Measurements from ENCODE around the gene DHRS13.
"Not testable (repeated sequence)": the region's sequence is repeated elsewhere in the genome, so short reads cannot be mapped to it uniquely, and the experiment has no call there.

DHRS13 gene

DNA sequence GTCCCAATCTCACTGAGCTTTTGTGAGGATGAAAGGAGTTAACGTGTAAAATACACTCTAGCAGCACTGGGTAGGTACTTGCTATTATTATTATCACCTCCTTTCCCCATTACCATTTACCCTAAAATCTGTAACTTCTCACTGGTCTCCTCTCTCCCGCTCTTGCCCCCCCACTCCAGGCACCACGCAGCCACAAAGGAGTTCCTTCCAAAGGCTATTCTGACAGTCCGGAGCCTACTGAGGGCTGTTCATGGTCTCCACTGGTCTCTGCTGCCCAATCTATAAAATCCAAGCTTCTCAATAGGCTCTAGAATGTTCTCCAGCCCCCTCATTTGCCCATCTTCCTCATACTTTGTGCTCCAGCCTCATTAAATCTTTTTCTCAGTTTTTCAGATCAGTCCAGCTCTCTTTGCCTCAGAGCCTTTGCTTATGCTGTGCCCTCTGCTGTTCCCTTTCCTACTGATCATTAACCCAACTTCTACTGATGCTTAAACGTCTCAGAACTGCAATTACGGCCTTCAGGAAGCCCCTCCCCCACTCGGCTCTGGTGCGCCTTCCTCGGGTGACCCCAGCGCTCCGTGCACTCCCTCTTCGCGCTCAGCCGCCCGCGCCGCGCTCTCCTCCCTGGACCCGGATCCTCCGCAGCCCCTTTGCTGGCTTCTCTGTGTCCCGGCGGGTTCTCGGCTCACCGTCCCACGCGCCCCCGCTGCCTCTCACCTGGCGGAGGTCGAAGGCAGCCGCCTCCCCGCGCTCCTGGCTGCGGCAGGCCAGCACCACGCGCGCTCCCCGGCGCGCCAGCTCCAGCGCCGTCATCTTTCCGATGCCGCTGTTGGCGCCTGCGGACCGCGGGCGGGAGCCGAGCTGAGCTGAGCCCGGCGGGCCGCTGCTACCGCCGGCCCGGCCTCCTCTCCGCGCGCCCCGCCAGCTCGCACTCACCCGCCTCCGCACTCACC lies 737 bp downstream of the DHRS13 start:
- DNase-seq, result peak; percentile 70

DNA sequence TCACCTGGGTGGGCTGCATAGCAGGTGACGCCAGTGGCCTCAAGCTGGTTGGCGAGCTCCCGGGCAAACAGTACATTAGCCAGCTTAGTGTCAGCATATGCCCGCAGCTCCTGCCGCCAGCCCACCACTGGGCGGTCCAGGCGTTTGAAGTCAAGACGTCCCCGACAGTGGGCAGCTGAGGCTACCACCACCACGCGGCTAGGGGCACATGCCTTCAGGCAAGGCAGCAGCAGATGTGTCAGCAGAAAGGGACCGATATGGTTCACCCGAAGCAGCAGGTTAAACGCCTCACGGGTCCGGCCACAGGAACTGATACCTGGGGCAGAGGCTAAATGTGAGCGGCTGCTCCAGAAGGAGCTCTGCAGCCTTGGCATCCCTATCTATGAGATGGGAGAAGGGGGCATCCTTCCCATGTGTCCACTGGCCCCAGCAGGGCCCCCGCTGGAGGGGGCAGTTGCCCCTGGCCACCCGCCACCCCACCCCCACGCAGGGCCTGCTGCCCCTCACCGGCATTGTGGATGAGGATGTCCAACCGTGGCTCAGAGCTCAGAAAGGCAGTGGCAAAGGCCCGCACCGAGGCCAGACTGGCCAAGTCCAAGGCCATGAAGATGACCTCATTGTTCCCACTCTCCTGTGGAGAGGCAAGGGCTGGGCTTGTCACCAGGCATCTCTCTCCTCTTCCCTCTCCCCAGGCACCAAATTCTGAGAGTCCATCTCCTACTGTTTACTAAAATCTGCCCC lies 1.7 kb downstream of the DHRS13 start:
- no peak for DNase-seq

DNA sequence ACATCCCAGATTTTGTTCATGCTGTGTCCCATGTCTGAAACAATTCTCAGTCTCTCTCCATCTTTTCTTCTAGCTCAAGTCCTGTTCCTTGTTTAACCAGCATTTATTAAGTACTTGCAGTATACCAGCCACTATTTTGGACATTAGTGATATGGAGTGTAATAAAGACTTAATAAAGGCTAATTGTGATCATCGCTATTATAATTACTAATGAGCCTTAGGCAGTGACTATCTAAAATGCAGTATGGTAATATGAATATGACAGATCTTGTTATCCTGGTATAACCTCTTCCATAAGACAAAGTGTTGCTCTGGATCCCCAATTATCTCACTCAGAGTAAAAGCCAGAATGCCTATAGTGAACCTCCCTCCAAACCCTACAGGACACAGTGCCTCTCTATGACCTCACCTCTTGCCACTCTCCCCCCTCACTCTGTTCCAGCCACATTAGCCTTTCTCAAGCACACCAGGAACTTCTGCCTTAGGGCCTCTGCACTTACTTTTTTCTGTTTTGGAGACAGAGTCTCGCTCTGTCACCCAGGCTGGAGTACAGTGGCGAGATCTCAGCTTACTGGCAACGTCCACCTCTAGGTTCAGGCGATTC lies 3.6 kb downstream of the DHRS13 start:
- DNase-seq, result no peak

DNA sequence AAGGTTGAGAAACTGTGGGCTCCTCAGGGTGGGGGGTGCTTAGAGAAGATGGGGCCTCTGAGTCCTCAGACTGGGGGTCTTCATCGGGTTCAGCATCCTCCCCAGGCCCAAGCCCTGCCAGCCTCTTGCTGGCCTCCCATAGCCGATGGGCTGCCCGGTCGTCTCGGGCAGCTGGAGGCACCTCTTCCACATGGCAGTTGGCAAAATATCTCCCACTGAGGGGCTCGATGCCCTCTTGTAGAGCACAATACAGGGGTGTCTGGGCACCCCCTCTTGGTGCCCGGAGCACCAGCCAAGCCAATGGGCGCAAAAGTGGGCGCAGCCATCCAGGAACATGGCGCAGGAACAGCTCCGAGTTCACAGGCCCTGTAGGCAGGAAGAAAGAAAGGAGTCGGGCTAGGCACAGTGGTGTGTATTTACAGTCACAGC lies 4.3 kb downstream of the DHRS13 start:
- DNase-seq, result no peak

DNA sequence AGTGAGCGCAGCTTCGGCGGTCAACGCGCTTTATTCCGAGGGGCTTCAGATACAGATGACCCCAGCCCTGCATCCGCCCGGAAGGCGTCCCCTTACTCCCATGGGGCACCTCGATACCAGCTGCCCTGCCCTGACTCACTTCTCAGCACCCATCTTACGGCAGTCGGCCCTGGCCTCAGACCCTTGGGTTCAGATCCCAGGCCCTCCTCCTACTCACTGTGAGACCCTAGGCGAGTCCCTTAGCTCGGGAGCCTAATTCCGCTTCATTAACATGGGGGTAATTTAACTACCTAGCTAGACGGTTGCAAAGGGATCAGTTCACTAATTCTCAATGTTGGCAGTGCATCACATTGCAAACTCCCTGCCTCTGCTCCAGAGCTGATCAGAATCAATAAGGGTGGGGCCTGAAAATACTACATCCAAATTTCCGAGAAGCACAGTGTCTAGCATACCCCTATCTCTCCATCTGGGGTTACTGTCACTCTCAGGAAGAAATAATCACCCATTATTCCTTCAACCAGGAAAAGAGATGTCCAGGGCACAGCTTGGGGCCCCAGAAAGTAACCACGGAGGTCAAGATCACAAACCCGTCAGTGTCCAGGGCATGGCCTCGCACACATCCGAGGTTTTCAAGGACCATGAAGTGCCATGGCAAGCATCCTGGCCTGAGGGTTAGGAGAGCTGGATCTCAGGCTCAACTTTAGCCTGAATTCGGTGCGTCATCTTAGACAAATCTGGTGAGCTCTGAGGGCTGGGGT lies 4.9 kb downstream of the DHRS13 start:
- DNase-seq, result no peak

DNA sequence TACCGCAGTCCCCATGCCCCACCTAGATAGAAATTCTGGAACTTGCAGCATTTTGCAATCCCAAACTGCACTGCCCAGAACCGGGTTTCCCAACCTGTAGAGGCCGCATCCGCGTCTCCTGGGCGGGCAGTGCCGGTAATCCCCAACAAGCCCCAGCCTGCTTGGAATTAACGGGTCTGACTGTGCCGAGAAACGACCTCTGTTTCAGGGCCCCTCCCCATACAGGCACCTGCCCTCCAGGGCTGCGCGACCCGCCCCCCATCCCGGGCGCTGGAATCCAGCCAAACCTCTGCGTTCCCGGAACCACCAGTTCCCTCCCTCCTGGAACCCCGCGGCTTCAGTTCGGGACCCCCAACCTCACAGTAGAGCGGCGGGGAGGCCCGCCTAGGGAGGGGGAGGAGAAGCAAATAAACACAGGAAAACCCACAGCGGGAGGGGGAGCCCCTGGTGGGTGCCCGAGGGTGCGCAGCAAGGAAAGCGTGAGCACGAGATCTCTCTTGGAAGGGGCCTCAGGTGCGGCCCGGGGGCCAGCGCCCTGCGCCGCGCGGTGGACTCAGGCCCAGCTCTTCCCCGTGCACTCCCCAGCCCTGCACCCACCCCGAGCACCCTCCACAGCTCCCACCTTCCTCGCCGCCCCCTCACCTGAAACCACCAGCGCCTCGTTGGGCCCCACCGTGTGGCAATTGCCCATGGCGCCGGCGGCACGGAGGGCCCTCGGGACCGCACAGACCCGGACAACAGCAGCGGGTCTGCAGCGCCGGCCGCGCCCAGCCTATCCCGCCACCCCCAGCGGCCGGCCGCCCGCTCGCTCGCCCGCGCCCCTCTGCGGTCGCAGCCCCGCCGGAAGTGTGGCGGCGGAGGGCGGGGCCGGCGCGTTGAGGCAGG lies 5.8 kb downstream of the DHRS13 start, which contains the start of gene FLOT2:
TSS of gene FLOT2 (minus strand) at position 850 of the 885 bp plus-strand sequence. CDS start at position 691, 159 bp downstream.
- DNase-seq, result peak; percentile 64

DNA sequence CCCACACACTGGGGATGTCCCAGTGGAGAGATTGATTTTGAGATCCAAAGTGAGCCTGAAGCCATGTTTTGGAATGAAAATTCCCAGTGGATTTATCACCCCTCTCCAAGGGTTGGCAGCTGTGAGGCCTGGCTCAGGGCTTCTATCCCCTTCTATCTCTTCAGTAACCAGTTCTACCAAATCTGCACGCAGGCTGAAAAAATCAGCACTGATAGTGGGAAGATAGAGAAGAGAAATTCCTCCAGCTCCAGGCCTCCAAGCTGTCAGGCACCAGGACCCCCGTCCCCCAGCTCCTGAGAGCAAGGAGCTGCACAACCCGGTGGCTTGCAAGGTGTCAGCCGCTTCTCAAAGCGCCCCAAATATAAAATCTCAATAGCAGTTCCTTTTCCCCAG lies 6.4 kb downstream of the DHRS13 start:
- no peak for DNase-seq

DNA sequence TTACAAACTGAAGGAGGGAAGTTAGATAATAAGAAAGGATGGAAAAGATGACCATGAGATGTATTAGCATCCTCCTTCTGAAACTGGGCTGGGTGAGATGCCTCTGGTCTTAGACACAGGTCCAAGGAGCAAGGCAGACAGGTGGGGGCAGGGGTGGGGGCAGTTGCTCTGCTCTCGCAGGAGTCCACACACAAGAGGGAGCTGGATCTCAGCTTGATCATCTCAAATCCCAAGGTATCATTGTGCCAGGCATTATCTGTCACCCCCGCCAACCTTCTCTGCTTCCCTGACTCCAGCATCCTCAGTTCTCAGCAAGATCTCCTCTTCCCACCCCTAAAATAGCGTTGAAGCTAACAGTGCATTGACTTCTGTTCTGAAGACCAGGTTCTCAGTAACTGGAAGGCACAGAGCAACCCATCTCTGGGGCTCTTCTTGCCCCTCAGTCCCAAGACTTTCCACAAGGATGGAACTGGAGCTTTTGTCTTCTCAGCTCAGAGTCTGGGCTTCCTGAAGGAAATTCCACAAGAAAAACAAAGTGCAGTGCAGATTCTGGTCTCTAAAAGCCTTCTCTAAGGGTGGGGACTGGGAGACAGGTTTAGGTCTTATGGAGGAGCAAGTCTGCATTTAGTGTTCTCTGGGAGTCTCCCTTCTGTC lies 7.0 kb downstream of the DHRS13 start:
- no peak for DNase-seq

DNA sequence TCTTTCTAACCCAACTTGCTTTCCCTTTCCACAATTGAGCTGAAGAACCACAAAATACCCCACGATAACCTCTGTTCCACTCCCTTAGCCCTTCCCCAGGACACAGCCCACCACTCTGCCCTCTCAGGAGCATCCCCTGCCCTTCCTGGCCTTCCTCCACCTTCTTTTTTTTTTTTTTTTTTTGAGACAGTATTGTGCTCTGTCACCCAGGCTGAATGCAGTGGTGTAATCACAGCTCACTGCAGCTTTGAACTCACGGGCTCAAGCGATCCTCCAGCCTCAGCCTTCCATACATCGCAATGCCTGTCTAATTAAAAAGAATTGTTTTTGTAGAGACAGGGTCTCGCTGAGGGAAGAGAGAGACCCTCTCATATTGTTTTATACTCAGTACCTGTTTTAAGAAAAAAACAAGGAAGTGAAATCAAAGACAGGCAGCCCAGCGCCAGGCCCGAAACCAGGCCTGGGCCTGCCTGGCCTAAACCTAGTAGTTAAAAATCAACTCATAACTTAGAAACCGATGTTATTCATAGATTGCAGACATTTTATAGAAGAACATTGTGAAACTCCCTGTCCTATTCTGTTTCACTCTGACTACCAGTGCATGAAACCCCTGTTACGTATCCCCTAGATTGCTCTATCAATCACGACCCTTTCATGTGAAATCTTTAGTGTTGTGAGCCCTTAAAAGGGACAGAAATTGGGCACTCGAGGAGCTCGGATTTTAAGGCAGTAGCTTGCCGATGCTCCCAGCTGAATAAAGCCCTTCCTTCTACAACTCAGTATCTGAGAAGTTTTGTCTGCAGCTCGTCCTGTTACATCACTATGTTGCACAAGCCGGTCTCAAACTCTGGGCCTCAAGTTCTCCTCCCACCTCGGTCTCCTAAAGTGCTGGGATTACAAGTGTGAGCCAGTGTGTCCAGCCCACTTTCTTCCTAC lies 9.4 kb downstream of the DHRS13 start:
- DNase-seq, result not testable (repeated sequence)

DNA sequence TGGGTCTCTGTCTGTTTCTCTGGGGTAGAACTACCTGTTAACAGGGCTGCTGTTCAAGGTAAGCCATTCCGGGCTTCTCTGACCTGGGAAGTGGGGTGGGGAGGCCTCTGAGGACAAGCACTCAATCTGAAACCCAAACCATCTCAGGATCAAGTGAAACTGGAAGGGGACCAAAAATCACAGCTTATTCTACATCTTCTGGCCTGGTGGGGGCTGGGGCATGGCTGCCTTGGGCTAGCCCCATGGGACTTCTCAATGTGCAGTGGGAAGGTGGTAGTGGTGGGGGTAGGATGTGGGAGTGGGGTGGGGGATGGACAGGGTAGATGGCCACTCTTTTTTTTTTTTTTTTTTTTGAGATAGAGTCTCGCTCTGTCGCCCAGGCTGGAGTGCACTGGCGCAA lies 10.9 kb downstream of the DHRS13 start:
- no peak for DNase-seq

DNA sequence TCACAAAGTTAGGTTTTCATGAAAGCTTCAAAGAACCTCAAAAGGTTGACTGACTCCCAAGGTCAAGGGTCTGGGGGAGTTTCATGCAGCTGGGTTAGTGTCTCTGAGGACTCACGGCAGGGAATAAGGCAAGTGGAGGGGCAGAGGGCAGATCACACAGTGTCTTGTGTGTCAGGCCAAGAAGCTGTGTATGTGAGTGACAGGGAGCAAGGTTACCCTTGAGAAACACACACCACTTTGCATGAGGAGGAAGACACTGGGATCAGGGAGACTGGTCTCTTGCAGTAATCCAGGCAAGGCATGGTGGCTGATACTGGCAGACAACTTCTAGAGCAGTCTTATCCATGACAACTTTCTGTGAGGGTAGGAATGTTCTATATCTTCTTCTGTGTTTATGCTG lies 11.7 kb downstream of the DHRS13 start:
- DNase-seq, result no peak

DNA sequence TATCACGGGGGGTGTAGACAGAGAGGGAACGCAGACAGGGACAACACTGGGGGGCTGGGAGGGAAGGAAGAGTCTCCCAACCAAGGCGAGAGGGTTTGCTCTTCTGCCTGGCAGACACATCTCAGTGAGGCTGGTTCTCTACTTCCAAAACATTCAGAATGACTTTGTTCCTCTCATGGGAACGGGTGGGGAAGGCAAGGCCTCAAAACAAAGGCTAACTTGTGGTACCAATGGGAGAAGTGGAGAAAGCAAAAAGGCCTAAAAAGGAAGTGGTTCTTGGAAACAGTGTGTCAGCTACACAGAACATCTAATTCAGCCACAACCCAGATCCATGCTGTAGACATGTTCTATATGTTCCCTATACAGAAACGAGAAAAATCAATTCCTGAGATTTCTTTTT lies 12.9 kb downstream of the DHRS13 start:
- no peak for DNase-seq

DNA sequence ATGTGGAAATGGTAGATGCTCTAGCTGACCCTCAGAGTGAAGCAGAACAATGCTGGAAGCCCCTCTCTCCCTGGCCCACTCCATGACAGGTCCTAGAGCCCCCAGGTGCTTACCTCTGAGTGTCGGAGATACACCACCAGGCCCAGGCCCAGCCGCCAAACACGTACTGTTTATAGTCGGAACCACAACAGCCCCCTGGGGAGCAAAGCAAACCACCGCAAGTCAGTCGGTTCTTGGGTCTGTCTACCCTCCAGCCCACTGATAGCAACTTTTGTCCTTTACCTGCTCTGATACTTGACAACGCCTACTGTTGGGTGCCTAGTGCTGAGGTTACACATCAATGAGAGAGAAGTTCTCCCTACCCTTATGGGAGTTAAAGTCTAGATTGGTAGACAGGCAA lies 14.0 kb downstream of the DHRS13 start:
- no peak for DNase-seq

DNA sequence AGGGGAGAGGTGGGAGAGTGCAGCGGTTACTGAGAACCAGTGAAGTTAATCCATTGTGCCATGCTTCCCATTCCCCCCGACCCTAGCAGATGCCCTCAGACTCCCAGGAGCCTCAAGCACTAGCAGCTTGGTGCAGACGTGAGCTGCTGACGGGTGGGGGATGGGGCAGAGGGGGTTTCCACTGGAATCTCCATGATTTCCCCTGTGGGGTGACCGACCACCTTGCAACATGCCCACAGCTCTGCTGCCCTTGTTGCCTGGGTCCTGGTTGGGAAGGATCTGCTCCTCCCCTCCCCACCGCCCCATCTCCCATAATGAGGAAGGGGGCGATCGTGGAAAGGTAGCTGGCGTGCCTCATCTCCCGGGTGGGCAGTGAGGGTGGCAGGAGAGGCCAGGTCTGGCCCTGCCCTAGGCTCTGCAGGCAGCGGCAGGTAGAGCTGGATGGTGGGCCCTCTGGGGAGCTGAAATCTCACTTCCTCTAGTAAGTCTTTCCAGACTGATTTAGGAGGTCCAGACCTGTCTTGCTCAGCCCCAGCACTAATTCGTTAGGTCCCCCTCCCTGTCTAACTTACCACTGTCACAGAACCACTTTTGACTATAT lies 14.9 kb downstream of the DHRS13 start:
- no peak for DNase-seq

DNA sequence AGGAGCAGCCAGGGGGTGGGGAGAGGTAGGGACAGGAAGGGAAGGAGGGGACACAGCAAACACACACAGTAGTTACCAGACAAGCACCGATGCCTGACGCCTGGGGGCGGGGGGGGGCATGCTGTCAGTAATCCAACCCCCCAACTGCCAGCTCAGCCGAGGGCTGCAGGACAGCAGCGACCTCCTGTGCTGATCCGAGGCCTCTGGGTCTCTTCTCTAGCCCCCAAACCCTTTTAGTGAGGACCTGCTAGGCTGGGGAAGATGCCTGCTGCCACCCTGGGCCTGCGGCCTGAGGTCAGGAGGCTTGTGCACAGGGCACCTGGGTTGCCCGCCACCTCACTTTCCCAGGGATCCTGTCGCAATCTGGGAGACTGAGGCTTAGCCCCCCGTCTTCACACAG lies 16.9 kb downstream of the DHRS13 start:
- DNase-seq, result no peak

DNA sequence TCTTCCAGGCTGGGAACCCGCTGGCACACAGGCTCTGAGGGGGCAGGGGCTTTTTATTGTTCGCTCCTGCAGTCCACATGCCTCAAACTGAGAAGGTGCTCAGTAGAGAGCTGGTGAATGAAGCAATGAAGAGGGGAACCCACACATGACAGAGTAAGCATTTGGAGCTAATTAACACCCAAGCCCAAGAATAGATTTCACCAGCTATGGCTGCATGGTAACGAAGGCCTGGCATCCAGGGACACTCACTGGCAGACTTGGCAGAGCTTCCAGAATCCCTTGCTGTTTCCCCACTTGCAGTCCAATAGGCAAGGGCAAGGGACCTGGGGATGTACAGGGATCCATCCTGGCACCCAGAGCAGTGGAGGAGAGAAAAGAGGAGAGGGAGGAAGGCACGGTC lies 17.5 kb downstream of the DHRS13 start:
- no peak for DNase-seq

DNA sequence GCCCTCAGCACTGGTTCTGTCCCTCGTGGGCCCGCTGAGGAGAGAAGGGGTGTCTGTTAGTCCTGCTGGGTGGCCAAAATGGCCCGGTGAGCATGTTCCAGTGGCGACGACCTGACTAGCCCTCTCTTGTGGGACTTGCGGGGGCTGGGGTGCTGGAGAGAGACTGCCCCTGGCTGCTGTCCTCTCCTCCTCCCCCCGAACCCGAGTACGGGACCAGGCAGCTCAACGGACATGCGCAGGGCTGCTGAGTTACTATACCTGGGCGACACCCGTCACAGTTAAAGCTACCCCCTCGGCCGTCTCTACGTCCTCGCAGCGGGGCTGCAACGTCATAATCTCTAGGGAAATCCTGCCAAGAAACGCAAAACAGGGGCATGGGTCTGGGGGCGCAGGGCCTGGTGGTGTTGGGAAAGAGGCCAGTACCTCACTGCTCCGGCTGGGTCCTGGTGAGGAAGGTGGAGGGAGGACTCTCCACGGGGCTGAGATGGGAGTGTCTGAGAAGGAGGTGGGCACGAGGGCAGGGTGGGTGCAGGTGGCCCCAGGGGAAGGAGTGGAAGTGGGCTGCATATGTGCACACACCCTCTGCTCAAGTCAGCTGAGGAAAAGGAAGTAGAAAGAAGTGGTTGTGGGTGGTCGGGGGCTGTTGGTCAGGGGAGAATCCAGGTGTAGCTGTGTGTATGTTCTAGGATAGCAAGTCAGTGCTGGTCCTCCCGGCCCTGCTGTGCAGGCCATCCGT lies 18.7 kb downstream of the DHRS13 start:
- DNase-seq, result no peak

DNA sequence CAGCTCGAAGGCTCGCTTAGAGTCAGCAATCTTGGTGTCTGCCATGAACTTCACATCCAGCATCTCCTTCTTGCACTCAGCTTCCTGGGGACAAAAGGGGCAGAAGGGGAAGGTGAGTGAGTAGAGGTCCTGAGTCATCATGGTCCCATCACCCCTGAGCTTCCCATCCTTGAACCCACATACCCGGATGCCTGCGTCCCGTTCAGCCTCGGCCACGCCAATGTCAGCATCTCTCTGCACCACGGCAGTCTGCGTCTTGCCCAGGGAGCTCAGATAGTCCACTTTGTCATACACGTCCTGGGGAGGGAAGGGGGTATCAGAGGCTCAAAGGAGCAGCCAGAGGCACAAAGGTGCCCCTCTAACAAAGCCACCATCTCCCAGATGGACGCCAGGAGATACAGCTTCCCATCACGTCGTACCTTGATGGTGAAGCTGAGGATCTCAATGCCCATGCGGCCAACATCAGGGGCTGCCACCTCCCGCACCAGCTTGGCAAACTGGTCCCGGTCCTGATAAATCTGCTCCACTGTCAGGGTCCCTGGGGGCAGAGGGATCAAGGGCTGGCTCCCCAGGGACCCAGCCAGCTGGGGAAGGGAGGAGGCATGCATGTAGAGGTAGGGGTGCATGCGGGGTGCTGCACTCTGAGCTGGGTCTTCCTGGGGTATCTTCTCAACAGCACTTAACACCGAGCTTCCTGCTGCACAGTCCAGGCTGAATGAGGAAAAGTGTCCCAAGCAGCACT lies 20.6 kb downstream of the DHRS13 start:
- DNase-seq, result no peak
